Ascending aorta (tissue), 2 donors: ENCODE measurements around the gene FLRT1. TPM values are rescaled to one million over a fixed set of nuclear protein-coding genes. Genes with fewer than 3 reads are reported as not detected.

Experiments
- DNase-seq, 2 donors: peaks; one replicate each; pipeline ENCODE4 v3.0.0-alpha.2; 2019; ENCODE audit warnings: low spot score in 2 of 2
- H3K27ac ChIP-seq, 2 donors: fragments of 200-600 bp; sonication (generic); one replicate each; pipeline ENCODE4 v1.5.1; 2016 to 2017; ENCODE audit warnings: mild to moderate bottlenecking in 1 of 2
- H3K27me3 ChIP-seq: fragments of 200-600 bp; sonication (generic); one replicate; pipeline ENCODE4 v1.5.1; 2017
- H3K36me3 ChIP-seq, 2 donors: fragments of 200-600 bp; sonication (generic); one replicate each; pipeline ENCODE4 v1.5.1; 2016
- H3K4me1 ChIP-seq, 2 donors: fragments of 200-600 bp; sonication (generic); one replicate each; pipeline ENCODE4 v1.5.1; 2016 to 2017; ENCODE audit warnings: mild to moderate bottlenecking in 1 of 2
- H3K4me3 ChIP-seq, 2 donors: fragments of 200-600 bp; sonication (generic); one replicate each; pipeline ENCODE4 v1.5.1; 2016 to 2017; ENCODE audit warnings: mild to moderate bottlenecking in 1 of 2
- H3K9me3 ChIP-seq, 2 donors: fragments of 200-600 bp; sonication (generic); one replicate each; pipeline ENCODE4 v1.5.1; 2016
- CTCF ChIP-seq, 3 experiments: fragments of 200-600 bp in 2 of 3; fragments of 450-650 bp in 1 of 3; sonication (generic) in 2 of 3; IDR thresholded peaks; one replicate each; pipeline ENCODE4 v1.5.1; 2016 to 2019; ENCODE audit warnings: antibody characterized with exemption in 3 of 3, mild to moderate bottlenecking in 1 of 3, moderate library complexity in 1 of 3
- intact Hi-C: fragments of 100-400 bp; cut with DNase I; formaldehyde crosslinking; loops from one replicate; pipeline ENCODE4 v1.15.1; 2023
- total RNA-seq: library from RNA; depleted of rRNA; stranded (reverse); fragments of >200 nt; gene quantifications from one replicate; pipeline ENCODE4 v1.1.0, GENCODE V29; 2016

Gene FLRT1
- total RNA-seq, 1 donor from 2014 or later = 10.3 TPM

GRCh38 chr11:64084146-64084950 lies 48.6 kb downstream of the FLRT1 start:
- Histone ChIP-seq H3K4me3 (no peak overlapping the region), H3K36me3 (no peaks in the 10 kb centered on the region), H3K9me3 (no peaks in the 10 kb centered on the region), H3K4me1 (no peaks in the 10 kb centered on the region), H3K27me3 (no peaks in the 10 kb centered on the region), H3K27ac (no peak overlapping the region)
- intact Hi-C loops = no loop called here
- no peak for TF ChIP-seq CTCF (IDR thresholded peaks at IDR 0.05)
- DNase-seq = no peak

GRCh38 chr11:64084951-64085710 lies 49.4 kb downstream of the FLRT1 start:
- H3K27ac ChIP-seq = no peak overlapping the region
- no peak for DNase-seq

More at GRCh38 chr11:64084951-64085710, 49.4 kb downstream of the FLRT1 start:
- Histone ChIP-seq H3K36me3 (no peaks in the 10 kb centered on the region), H3K9me3 (no peaks in the 10 kb centered on the region), H3K4me3 (no peak overlapping the region), H3K27me3 (no peaks in the 10 kb centered on the region), H3K4me1 (no peaks in the 10 kb centered on the region)
- no peak for TF ChIP-seq CTCF (IDR thresholded peaks at IDR 0.05)
- intact Hi-C loops = no loop called here

Other genes with a start within 250 kb of the FLRT1 start
- 5.0 TPM for gene SPINDOC, start 222.5 kb upstream of the FLRT1 start, total RNA-seq
- gene MARK2, start 196.8 kb upstream of the FLRT1 start, total RNA-seq = 45.7 TPM
- gene RCOR2, start 118.8 kb upstream of the FLRT1 start, total RNA-seq = not detected
- gene NAA40, start 96.9 kb upstream of the FLRT1 start, total RNA-seq = 3.1 TPM
- 520 TPM for gene COX8A, start 61.3 kb upstream of the FLRT1 start, total RNA-seq
- gene OTUB1, start 49.5 kb upstream of the FLRT1 start, total RNA-seq = 89.4 TPM
- gene MACROD1, start 130.2 kb downstream of the FLRT1 start, total RNA-seq = 26.5 TPM
- 77.7 TPM for gene STIP1, start 150.2 kb downstream of the FLRT1 start, total RNA-seq
- 55.2 TPM for gene FERMT3, start 170.8 kb downstream of the FLRT1 start, total RNA-seq
- gene TRPT1, start 190.3 kb downstream of the FLRT1 start, total RNA-seq = 224 TPM
- gene NUDT22, start 190.3 kb downstream of the FLRT1 start, total RNA-seq = 158 TPM
- gene DNAJC4, start 194.6 kb downstream of the FLRT1 start, total RNA-seq = 43.1 TPM
- gene VEGFB, start 198.7 kb downstream of the FLRT1 start, total RNA-seq = 188 TPM
- 17.7 TPM for gene FKBP2, start 205.2 kb downstream of the FLRT1 start, total RNA-seq
- gene PPP1R14B, start 211.0 kb downstream of the FLRT1 start, total RNA-seq = 85.7 TPM
- 54.0 TPM for gene PLCB3, start 215.6 kb downstream of the FLRT1 start, total RNA-seq
- gene BAD, start 248.7 kb downstream of the FLRT1 start, total RNA-seq = 175 TPM
- gene GPR137, start 249.9 kb downstream of the FLRT1 start, total RNA-seq = 3.9 TPM